ENCODE data around the gene CEACAM7.

CEACAM7 gene

GRCh38 chr19:41646589-41647204, 41.4 kb downstream of the CEACAM7 start:
- no peak for DNase-seq

- DNase-seq = peak; percentile 39 to 73
These were observed 46.1 kb downstream of the CEACAM7 start for GRCh38 chr19:41641879-41642485.

GRCh38 chr19:41638641-41639081, 49.4 kb downstream of the CEACAM7 start:
- no peak for DNase-seq

GRCh38 chr19:41637484-41637883, 50.6 kb downstream of the CEACAM7 start:
- no peak for DNase-seq

GRCh38 chr19:41627966-41628675, 59.9 kb downstream of the CEACAM7 start:
- no peak for DNase-seq

GRCh38 chr19:41626877-41627276, 61.2 kb downstream of the CEACAM7 start, which contains the start of gene CEACAM4:
CEACAM4 (minus strand) TSS chr19:41627074; CDS start chr19:41626963, 111 bp downstream.
- DNase-seq = no peak

GRCh38 chr19:41626278-41626677, 61.8 kb downstream of the CEACAM7 start:
- DNase-seq = no peak

GRCh38 chr19:41624937-41625336, 63.1 kb downstream of the CEACAM7 start:
- no peak for DNase-seq

GRCh38 chr19:41624515-41624914, 63.6 kb downstream of the CEACAM7 start:
- no peak for DNase-seq

GRCh38 chr19:41623360-41623759, 64.7 kb downstream of the CEACAM7 start:
- DNase-seq = no peak
